Fibroblast of the conjunctiva (primary cell): ENCODE results near the gene RAB3C.

Experiments used
- DNase-seq: peaks from one replicate; pipeline ENCODE4 v3.0.0-alpha.2; 2010; ENCODE audit warnings: low read depth

The RAB3C gene

DNA sequence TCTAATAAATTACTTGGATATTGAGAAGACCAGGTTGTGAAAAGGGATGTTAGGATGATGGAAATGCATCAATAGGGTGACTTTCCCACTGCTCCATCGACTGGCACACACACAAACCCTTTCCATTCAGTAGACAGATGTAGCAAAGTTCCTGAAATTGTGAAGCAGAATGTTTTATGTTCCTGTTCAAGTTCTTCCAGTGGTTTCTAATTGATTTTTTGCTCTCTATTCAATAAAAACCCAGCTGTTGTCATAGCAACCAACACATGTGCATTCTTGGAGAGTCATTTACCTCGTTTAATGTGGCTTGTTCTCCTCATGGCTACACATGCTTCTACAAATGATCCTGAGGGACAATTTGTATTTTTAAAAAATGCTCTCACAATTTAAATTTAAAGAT, 244.6 kb downstream of the RAB3C start:
- DNase-seq, result no peak

GRCh38 chr5:58828258-58828657, 245.4 kb downstream of the RAB3C start:
- DNase-seq, result no peak

- no peak for DNase-seq
These were observed 251.7 kb downstream of the RAB3C start for GRCh38 chr5:58834242-58835225.

DNA sequence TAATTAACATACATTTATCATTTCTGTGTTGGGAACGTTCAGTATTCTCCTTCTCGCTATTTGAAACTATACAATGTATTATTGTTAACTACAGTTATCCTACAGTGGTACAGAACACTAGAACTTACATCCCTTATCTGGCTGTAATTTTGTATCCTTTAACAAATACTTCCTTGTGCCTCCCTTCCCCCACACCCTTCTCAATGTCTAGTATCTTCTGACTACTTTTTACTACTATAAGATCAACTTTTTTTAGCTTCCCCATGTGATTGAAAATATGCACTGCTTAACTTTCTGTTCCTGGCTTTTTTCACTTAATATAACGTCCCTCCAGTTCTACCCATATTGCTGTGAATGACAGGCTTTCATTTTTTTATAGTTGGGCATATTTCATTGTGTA, 253.5 kb downstream of the RAB3C start:
- DNase-seq, result no peak

- DNase-seq, result no peak
These were observed 255.9 kb downstream of the RAB3C start for GRCh38 chr5:58838729-58839128.

DNA sequence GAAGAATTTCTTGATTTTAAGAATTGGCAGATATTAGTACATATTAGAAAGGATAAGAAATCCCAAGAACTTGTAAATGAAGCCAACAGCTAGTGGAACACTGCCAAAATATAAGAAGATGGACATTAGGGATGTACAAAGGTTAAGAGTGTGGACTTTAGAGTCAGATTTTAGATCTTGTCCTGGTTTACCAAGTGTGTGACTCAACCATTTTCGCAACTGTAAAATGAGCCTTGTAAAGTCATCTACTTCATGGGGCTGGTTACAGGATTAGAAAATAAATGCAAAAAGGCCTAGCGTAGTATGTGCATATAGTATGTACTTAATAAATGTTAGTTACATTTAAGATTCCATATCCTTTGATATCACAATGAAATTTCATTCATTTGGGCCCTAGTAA, 260.0 kb downstream of the RAB3C start:
- no peak for DNase-seq

GRCh38 chr5:58844395-58844794, 261.5 kb downstream of the RAB3C start:
- DNase-seq, result no peak

- DNase-seq, result no peak
These were observed 264.2 kb downstream of the RAB3C start for GRCh38 chr5:58847041-58847440.

DNA sequence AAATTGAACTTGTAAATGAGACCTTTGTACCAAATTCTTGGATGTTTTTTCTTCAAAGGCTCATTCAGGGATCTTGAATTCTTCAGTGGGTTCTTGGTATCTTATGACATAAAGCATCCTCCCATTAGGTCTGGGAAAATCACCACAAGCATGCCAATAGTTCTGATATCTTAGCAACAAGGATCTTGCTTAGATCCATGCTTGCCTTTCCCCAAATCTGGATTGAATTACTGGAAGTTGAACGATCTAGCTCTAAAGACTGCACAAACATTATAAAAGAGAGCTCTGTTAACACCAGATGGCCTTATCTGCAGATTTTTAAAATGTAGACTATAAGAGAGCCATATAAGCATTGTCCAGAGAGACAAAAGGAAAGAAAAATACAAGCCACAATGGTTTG, 266.3 kb downstream of the RAB3C start:
- DNase-seq, result no peak

- DNase-seq, result no peak
These were observed 267.2 kb downstream of the RAB3C start for GRCh38 chr5:58849921-58850667.

GRCh38 chr5:58851153-58851552, 268.3 kb downstream of the RAB3C start:
- DNase-seq, result no peak

DNA sequence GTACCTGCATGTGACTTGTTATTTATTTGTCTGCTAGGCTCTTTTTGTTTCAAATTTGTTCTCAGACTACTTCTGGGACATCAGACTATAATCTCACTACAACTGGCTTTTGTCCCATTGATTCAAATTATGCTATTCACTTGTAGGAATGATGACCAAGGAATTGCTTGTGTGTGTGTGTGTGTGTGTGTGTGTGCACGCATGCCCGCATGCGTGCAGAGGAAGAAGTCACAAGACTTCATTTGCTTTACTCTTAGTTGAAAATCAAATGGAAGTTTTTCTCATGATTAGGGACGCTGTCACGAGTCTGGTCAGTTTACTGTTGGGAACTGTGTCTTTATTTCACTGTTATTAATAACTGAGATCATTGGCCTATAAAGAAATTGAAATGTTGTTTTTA, 268.7 kb downstream of the RAB3C start:
- DNase-seq, result no peak

DNA sequence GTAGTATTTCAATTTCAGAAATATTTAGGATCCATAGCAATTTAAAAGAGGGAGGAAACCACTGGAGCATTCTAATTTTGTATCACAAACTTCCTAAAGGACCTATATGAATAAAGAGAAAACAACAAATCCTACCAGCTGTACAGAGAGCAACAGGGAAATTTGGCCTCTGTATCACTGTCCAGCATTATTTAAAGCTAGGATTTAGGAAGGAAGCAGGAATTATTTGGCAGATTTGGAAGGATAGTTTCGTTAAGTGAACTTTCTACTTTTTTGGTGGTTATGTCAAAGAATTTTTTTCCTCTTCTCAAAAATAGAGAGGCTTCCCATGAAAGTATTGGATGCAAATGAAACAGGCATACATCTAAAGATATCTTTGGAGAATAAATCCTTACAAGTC, 269.7 kb downstream of the RAB3C start:
- no peak for DNase-seq

GRCh38 chr5:58854441-58854840, 271.6 kb downstream of the RAB3C start:
- DNase-seq, result no peak

- no peak for DNase-seq
These were observed 273.2 kb downstream of the RAB3C start for GRCh38 chr5:58855851-58856739.

- no peak for DNase-seq
These were observed 274.7 kb downstream of the RAB3C start for GRCh38 chr5:58857609-58858008.

DNA sequence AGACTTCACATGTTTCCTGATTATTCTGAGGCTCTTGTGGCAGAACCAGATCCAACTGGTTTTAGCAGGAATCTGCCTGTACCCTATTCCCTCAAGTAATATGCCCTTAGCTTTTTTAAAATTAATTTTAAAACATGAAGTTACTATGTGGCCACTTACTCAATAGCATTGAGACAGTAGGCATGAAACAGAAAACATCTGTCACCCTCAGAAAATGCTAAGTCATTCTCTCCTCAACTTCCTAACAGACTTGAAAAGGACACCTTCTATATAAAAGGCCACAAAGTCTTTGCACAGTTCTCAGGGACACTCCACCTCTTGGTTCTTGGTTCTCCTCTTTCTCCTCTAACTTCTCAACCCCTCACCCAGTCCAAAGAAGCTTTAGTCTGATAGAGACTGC, 277.8 kb downstream of the RAB3C start:
- no peak for DNase-seq

DNA sequence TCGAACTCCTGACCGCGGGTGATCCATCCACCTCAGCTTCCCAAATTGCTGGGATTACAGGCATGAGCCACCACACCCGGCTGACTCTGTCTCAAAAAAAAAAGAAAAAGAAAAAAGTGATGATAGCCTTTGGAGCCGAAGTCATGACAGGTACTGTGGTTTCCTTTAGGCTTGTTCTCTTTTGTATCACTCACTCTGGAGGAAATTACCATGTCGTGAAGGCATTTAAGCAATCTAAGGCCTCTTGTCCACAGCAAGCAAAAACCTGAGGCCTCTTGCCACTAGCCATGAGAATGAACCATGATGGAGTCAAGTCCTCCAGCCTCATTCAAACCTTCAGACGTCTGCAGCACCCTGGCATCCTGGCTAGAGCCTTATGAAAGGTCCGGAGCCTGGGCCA, 286.1 kb downstream of the RAB3C start:
- DNase-seq, result no peak

DNA sequence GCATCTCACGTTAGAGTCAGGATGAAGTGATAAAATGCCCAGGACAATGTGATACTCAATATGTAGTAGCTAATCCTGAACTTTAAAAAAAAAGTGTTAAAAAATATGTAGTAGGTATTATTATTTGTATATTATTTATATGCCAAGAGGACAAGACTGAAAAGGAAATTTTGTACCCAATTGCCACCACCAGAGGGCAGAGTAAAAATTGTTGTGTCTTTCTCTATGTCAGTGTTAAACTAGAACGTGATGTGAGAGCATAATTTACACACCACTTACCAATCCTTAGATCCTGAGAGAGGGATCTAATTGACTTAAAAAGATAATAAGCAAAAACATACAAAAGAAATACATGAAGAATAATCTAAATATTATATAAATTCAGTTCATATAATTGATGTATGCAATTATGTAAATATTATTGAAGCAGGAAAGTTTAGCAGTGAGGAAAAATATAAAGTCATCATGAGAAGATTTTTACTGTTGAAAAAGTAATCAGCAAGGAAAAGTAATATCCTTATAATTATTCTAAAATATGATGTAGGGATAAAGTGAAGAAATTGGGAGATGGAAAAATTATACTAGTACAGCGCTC, 288.9 kb downstream of the RAB3C start:
- peak; percentile 23 for DNase-seq

GRCh38 chr5:58872670-58873273, 289.9 kb downstream of the RAB3C start:
- no peak for DNase-seq

GRCh38 chr5:58875599-58875998, 292.7 kb downstream of the RAB3C start:
- no peak for DNase-seq
